IMR-90 (cell line): Measurements from ENCODE around the gene RPRML.

Experiments
- CEBPB ChIP-seq: IDR thresholded peaks from 2 replicates; pipeline ENCODE4 v1.6.1; 2012; ENCODE audit warnings: low read depth, low read length, improper control_type of control experiment
- FOS ChIP-seq: fragments of 150-350 bp; IDR thresholded peaks from 2 replicates; pipeline ENCODE4 v1.6.1; 2016; ENCODE audit warnings: low read depth, low read length
- MAFK ChIP-seq: IDR thresholded peaks from 2 replicates; pipeline ENCODE4 v1.6.1; 2012; ENCODE audit warnings: low read depth, low read length, improper control_type of control experiment
- MAZ ChIP-seq: IDR thresholded peaks from 2 replicates; pipeline ENCODE4 v1.6.1; 2012; ENCODE audit warnings: low read depth, mild to moderate bottlenecking, low read length, improper control_type of control experiment, moderate library complexity, borderline replicate concordance
- MXI1 ChIP-seq: IDR thresholded peaks from 2 replicates; pipeline ENCODE4 v1.6.1; 2012; ENCODE audit warnings: low read depth, mild to moderate bottlenecking, low read length, moderate library complexity, borderline replicate concordance
- NFE2L2 ChIP-seq: fragments of 150-350 bp; IDR thresholded peaks from 2 replicates; pipeline ENCODE4 v1.6.1; 2016; ENCODE audit warnings: low read depth, mild to moderate bottlenecking, low read length
- POLR2A ChIP-seq: IDR thresholded peaks from 2 replicates; pipeline ENCODE4 v1.6.1; 2012; ENCODE audit warnings: mild to moderate bottlenecking, low read depth, low read length
- RAD21 ChIP-seq: IDR thresholded peaks from 2 replicates; pipeline ENCODE4 v1.6.1; 2012; ENCODE audit warnings: low read length, improper control_type of control experiment
- RCOR1 ChIP-seq: IDR thresholded peaks from 2 replicates; pipeline ENCODE4 v1.6.1; 2012; ENCODE audit warnings: mild to moderate bottlenecking, low read length, improper control_type of control experiment; ENCODE audit not compliant: insufficient replicate concordance
- RFX5 ChIP-seq: IDR thresholded peaks from 2 replicates; pipeline ENCODE4 v1.8.0; 2012; ENCODE audit warnings: low read depth, mild to moderate bottlenecking, low read length, moderate library complexity
- SMC3 ChIP-seq: fragments of 150-350 bp; IDR thresholded peaks from 2 replicates; pipeline ENCODE4 v1.6.1; 2016; ENCODE audit warnings: low read depth, mild to moderate bottlenecking, antibody characterized with exemption, low read length, moderate library complexity
- USF2 ChIP-seq: fragments of 150-350 bp; IDR thresholded peaks from 2 replicates; pipeline ENCODE4 v1.6.1; 2017; ENCODE audit warnings: mild to moderate bottlenecking, antibody characterized with exemption, low read length, low read depth
- TF ChIP-seq, protein P1 (sequence below): conservative IDR thresholded peaks from 2 replicates; pipeline ENCODE4 v1.5.1; 2012; ENCODE audit warnings: mild to moderate bottlenecking, low read depth, low read length, improper control_type of control experiment
- TF ChIP-seq, protein P2 (sequence below): fragments of 150-350 bp; IDR thresholded peaks from 2 replicates; pipeline ENCODE4 v1.6.1; 2016; ENCODE audit warnings: low read depth, mild to moderate bottlenecking, low read length, moderate library complexity, borderline replicate concordance

- no peak for TF ChIP-seq MXI1
- no peak for TF ChIP-seq RFX5
- TF ChIP-seq RCOR1, result no peak
- TF ChIP-seq POLR2A, result no peak
- TF ChIP-seq, protein P1, sequence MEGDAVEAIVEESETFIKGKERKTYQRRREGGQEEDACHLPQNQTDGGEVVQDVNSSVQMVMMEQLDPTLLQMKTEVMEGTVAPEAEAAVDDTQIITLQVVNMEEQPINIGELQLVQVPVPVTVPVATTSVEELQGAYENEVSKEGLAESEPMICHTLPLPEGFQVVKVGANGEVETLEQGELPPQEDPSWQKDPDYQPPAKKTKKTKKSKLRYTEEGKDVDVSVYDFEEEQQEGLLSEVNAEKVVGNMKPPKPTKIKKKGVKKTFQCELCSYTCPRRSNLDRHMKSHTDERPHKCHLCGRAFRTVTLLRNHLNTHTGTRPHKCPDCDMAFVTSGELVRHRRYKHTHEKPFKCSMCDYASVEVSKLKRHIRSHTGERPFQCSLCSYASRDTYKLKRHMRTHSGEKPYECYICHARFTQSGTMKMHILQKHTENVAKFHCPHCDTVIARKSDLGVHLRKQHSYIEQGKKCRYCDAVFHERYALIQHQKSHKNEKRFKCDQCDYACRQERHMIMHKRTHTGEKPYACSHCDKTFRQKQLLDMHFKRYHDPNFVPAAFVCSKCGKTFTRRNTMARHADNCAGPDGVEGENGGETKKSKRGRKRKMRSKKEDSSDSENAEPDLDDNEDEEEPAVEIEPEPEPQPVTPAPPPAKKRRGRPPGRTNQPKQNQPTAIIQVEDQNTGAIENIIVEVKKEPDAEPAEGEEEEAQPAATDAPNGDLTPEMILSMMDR, result peak; percentile 76
- peak; percentile 74 for TF ChIP-seq SMC3
- peak; percentile 82 for TF ChIP-seq RAD21
- TF ChIP-seq NFE2L2, result no peak
- no peak for TF ChIP-seq MAFK
- TF ChIP-seq CEBPB, result peak; percentile 61; the same call in 1 of the 2 replicates
- peak; percentile 45; the same call in 1 of the 2 replicates for TF ChIP-seq USF2
- no peak for TF ChIP-seq FOS
- TF ChIP-seq MAZ, result peak; percentile 23; the same call in 1 of the 2 replicates
- TF ChIP-seq, protein P2, sequence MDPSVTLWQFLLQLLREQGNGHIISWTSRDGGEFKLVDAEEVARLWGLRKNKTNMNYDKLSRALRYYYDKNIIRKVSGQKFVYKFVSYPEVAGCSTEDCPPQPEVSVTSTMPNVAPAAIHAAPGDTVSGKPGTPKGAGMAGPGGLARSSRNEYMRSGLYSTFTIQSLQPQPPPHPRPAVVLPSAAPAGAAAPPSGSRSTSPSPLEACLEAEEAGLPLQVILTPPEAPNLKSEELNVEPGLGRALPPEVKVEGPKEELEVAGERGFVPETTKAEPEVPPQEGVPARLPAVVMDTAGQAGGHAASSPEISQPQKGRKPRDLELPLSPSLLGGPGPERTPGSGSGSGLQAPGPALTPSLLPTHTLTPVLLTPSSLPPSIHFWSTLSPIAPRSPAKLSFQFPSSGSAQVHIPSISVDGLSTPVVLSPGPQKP, result no peak
Measured at GRCh38 chr17:46940692-46941404, 38.2 kb downstream of the RPRML start.
